Uterus (tissue), 4 donors: ENCODE data around the gene TPCN1. TPM values are rescaled to one million over a fixed set of nuclear protein-coding genes. Genes with fewer than 3 reads are reported as not detected.

ENCODE experiments used
- DNase-seq, 2 donors: peaks; one replicate each; pipeline ENCODE4 v3.0.0-alpha.2; 2019 to 2020
- H3K27ac ChIP-seq, 2 donors: fragments of 200-600 bp; sonication (generic); 1 replicate in 1 of 2; 2 replicates in 1 of 2; pipeline ENCODE4 v1.5.1; 2016 to 2018
- H3K27me3 ChIP-seq, 2 donors: fragments of 200-600 bp; sonication (generic); one replicate each; pipeline ENCODE4 v1.5.1; 2018 to 2019; ENCODE audit warnings: control low read depth in 1 of 2
- H3K36me3 ChIP-seq, 2 donors: fragments of 200-600 bp; sonication (generic); one replicate each; pipeline ENCODE4 v1.5.1; 2019; ENCODE audit warnings: control low read depth in 1 of 2
- H3K4me1 ChIP-seq, 2 donors: fragments of 200-600 bp; sonication (generic); one replicate each; pipeline ENCODE4 v1.5.1; 2018 to 2019; ENCODE audit warnings: control low read depth in 1 of 2
- H3K4me3 ChIP-seq, 2 donors: fragments of 200-600 bp; sonication (generic); 1 replicate in 1 of 2; 2 replicates in 1 of 2; pipeline ENCODE4 v1.5.1; 2018 to 2019; ENCODE audit warnings: mild to moderate bottlenecking in 1 of 2
- H3K9me3 ChIP-seq, 2 donors: fragments of 200-600 bp; sonication (generic); one replicate each; pipeline ENCODE4 v1.5.1; 2019; ENCODE audit warnings: control low read depth in 1 of 2
- CTCF ChIP-seq, 4 experiments: fragments of 200-600 bp in 2 of 4; fragments of 450-650 bp in 2 of 4; sonication (generic) in 2 of 4; IDR thresholded peaks; one replicate each; pipeline ENCODE4 v1.5.1; 2016 to 2019; ENCODE audit warnings: antibody characterized with exemption in 4 of 4, mild to moderate bottlenecking in 2 of 4, moderate library complexity in 1 of 4
- POLR2A ChIP-seq, 2 donors: fragments of 450-650 bp; IDR thresholded peaks; one replicate each; pipeline ENCODE4 v1.6.1; 2016; ENCODE audit warnings: antibody characterized with exemption in 2 of 2, mild to moderate bottlenecking in 1 of 2, moderate library complexity in 1 of 2
- intact Hi-C: fragments of 100-400 bp; cut with DNase I; formaldehyde crosslinking; loops from one replicate; pipeline ENCODE4 v1.15.1; 2023; ENCODE audit warnings: low total_unique reads
- total RNA-seq, 4 donors: library from RNA; depleted of rRNA in 3 of 4; stranded (reverse); fragments of >200 nt in 3 of 4; gene quantifications; one replicate each; pipeline versions ENCODE4 v1.1.0 to v1.2.4, GENCODE V29; 2014 to 2023
- donor health status: DM: yes; HTN: yes; CAD: no.

Gene TPCN1
- total RNA-seq, 4 donors from 2014 or later: 21.4 to 79.8 (median 52.9) TPM

- DNase-seq: peak; percentile 62 to 64
- Histone ChIP-seq H3K4me3 (no peak overlapping the region), H3K9me3 (no peaks in the 10 kb centered on the region), H3K27ac (no peak overlapping the region), H3K4me1 (no peaks in the 10 kb centered on the region), H3K27me3 (no peaks in the 10 kb centered on the region), H3K36me3 (no peaks in the 10 kb centered on the region)
- TF ChIP-seq CTCF (IDR thresholded peaks at IDR 0.05) (peak; percentile 74 to 96 (median 83)), POLR2A (IDR thresholded peaks at IDR 0.05) (no peak)
- intact Hi-C loops: no loop called here
These were observed 46.5 kb upstream of the TPCN1 start for GRCh38 chr12:113174461-113175384.

- intact Hi-C loops: no loop called here
- Histone ChIP-seq H3K36me3 (no peaks in the 10 kb centered on the region), H3K9me3 (no peaks in the 10 kb centered on the region), H3K4me3 (no peak overlapping the region), H3K27me3 (no peaks in the 10 kb centered on the region), H3K4me1 (peaks cover 4 to 7% of the 10 kb centered on the region in 2 donors), H3K27ac (no peak overlapping the region)
- no peak for TF ChIP-seq POLR2A (IDR thresholded peaks at IDR 0.05)
- TF ChIP-seq CTCF (IDR thresholded peaks at IDR 0.05): no peak
- no peak for DNase-seq
These were observed 42.2 kb upstream of the TPCN1 start for GRCh38 chr12:113179023-113179422.

- Histone ChIP-seq H3K36me3 (no peaks in the 10 kb centered on the region), H3K9me3 (no peaks in the 10 kb centered on the region), H3K4me3 (no peak overlapping the region), H3K4me1 (peaks cover 4 to 10% of the 10 kb centered on the region in 2 donors), H3K27ac (no peak overlapping the region), H3K27me3 (no peaks in the 10 kb centered on the region)
- intact Hi-C loops: no loop called here
- TF ChIP-seq POLR2A (IDR thresholded peaks at IDR 0.05) (no peak), CTCF (IDR thresholded peaks at IDR 0.05) (no peak)
- DNase-seq: no peak
These were observed 40.9 kb upstream of the TPCN1 start for GRCh38 chr12:113180333-113180732.

- no peaks in the 10 kb centered on the region for H3K9me3 ChIP-seq
- no peaks in the 10 kb centered on the region for H3K36me3 ChIP-seq
- H3K27ac ChIP-seq: no peak overlapping the region
- H3K4me3 ChIP-seq: no peak overlapping the region
- H3K27me3 ChIP-seq: no peaks in the 10 kb centered on the region
- TF ChIP-seq CTCF (IDR thresholded peaks at IDR 0.05) (no peak), POLR2A (IDR thresholded peaks at IDR 0.05) (no peak)
- no peak for DNase-seq
- intact Hi-C loops: no loop called here
- H3K4me1 ChIP-seq: peaks cover 10 to 11% of the 10 kb centered on the region in 2 donors
These were observed 39.3 kb upstream of the TPCN1 start for GRCh38 chr12:113181975-113182374.

- H3K36me3 ChIP-seq: no peaks in the 10 kb centered on the region
- peaks cover 10 to 11% of the 10 kb centered on the region in 2 donors for H3K4me1 ChIP-seq
- no peak overlapping the region for H3K4me3 ChIP-seq
- intact Hi-C loops: no loop called here
- no peak for TF ChIP-seq CTCF (IDR thresholded peaks at IDR 0.05)
- TF ChIP-seq POLR2A (IDR thresholded peaks at IDR 0.05): no peak
- no peak overlapping the region for H3K27ac ChIP-seq
- DNase-seq: no peak
- H3K9me3 ChIP-seq: no peaks in the 10 kb centered on the region
- no peaks in the 10 kb centered on the region for H3K27me3 ChIP-seq
These were observed 38.2 kb upstream of the TPCN1 start for GRCh38 chr12:113183030-113183589.
